Ishikawa (cell line): ENCODE results near the gene NCF4.

Experiments used
- CEBPB ChIP-seq: IDR thresholded peaks from 2 replicates; pipeline ENCODE4 v1.6.1; 2012
- CREB1 ChIP-seq: IDR thresholded peaks from 2 replicates; pipeline ENCODE4 v1.6.1; 2012; ENCODE audit warnings: low read depth
- EGR1 ChIP-seq: IDR thresholded peaks from 2 replicates; pipeline ENCODE4 v1.6.1; 2012
- EP300 ChIP-seq: IDR thresholded peaks from 2 replicates; pipeline ENCODE4 v1.6.1; 2012; ENCODE audit warnings: borderline replicate concordance
- FOXM1 ChIP-seq: IDR thresholded peaks from 2 replicates; pipeline ENCODE4 v1.6.1; 2012; ENCODE audit warnings: low read depth, borderline replicate concordance
- MAX ChIP-seq: IDR thresholded peaks from 2 replicates; pipeline ENCODE4 v1.6.1; 2012
- NFIC ChIP-seq: IDR thresholded peaks from 2 replicates; pipeline ENCODE4 v1.6.1; 2012
- RAD21 ChIP-seq: IDR thresholded peaks from 2 replicates; pipeline ENCODE4 v1.6.1; 2012; ENCODE audit warnings: low read depth
- REST ChIP-seq: IDR thresholded peaks from 2 replicates; pipeline ENCODE4 v1.6.1; 2012; ENCODE audit warnings: low read depth, mild to moderate bottlenecking
- TAF1 ChIP-seq: IDR thresholded peaks from 2 replicates; pipeline ENCODE4 v1.6.1; 2012; ENCODE audit warnings: low read depth, mild to moderate bottlenecking
- TCF12 ChIP-seq: IDR thresholded peaks from 2 replicates; pipeline ENCODE4 v1.6.1; 2012; ENCODE audit warnings: low read depth
- TEAD4 ChIP-seq: IDR thresholded peaks from 2 replicates; pipeline ENCODE4 v1.6.1; 2012
- USF1 ChIP-seq: IDR thresholded peaks from 2 replicates; pipeline ENCODE4 v1.6.1; 2012
- YY1 ChIP-seq: IDR thresholded peaks from 2 replicates; pipeline ENCODE4 v1.6.1; 2012; ENCODE audit warnings: low read depth
- ZBTB7A ChIP-seq: IDR thresholded peaks from 2 replicates; pipeline ENCODE4 v1.6.1; 2012; ENCODE audit warnings: low read depth

Gene NCF4

GRCh38 chr22:36897611-36898010 lies 36.8 kb downstream of the NCF4 start:
- TF ChIP-seq ZBTB7A (no peak), EP300 (no peak), YY1 (no peak), TEAD4 (no peak), CREB1 (no peak), CEBPB (no peak), REST (no peak), EGR1 (no peak), FOXM1 (no peak), USF1 (no peak), MAX (no peak), RAD21 (no peak), TAF1 (no peak)

GRCh38 chr22:36898690-36899089 lies 37.9 kb downstream of the NCF4 start:
- TF ChIP-seq NFIC (no peak), TCF12 (no peak), CEBPB (no peak), YY1 (no peak)

- TF ChIP-seq ZBTB7A (no peak), FOXM1 (no peak), TAF1 (no peak), CEBPB (no peak), NFIC (no peak), TCF12 (no peak), TEAD4 (no peak)
Observed at GRCh38 chr22:36899498-36899897, 38.7 kb downstream of the NCF4 start.

- TF ChIP-seq YY1 (no peak), FOXM1 (no peak), TCF12 (no peak), TEAD4 (no peak), NFIC (no peak), TAF1 (no peak), CEBPB (no peak), EP300 (no peak), CREB1 (no peak), REST (no peak), EGR1 (no peak), MAX (no peak)
Observed at GRCh38 chr22:36900225-36900624, 39.4 kb downstream of the NCF4 start.

GRCh38 chr22:36900880-36901279 lies 40.1 kb downstream of the NCF4 start:
- TF ChIP-seq FOXM1: no peak
- TF ChIP-seq ZBTB7A: no peak
- no peak for TF ChIP-seq MAX
- TF ChIP-seq TCF12: no peak

- TF ChIP-seq EP300: no peak
- no peak for TF ChIP-seq EGR1
- no peak for TF ChIP-seq RAD21
- no peak for TF ChIP-seq REST
Observed at GRCh38 chr22:36901411-36902142, 40.8 kb downstream of the NCF4 start.
